Lower leg skin (tissue), 4 donors: ENCODE measurements around the gene SEPTIN8. TPM values are rescaled to one million over a fixed set of nuclear protein-coding genes. Genes with fewer than 3 reads are reported as not detected.
"Not testable (repeated sequence)": the region's sequence is repeated elsewhere in the genome, so short reads cannot be mapped to it uniquely, and the experiment has no call there.

ENCODE experiments used
- DNase-seq, 2 donors: peaks; one replicate each; pipeline ENCODE4 v3.0.0-alpha.2; 2019; ENCODE audit warnings: low spot score in 2 of 2
- H3K4me3 ChIP-seq: fragments of 200-600 bp; sonication (generic); 2 replicates; pipeline ENCODE4 v1.5.1; 2017; ENCODE audit warnings: mild to moderate bottlenecking, low read depth; ENCODE audit not compliant: poor library complexity, severe bottlenecking
- POLR2A ChIP-seq, 2 donors: fragments of 450-650 bp; IDR thresholded peaks; one replicate each; pipeline ENCODE4 v1.6.1; 2016 to 2017; ENCODE audit warnings: antibody characterized with exemption in 2 of 2, mild to moderate bottlenecking in 1 of 2, moderate library complexity in 1 of 2
- WGBS, 2 donors: methylation state at CpG; one replicate each; pipeline ENCODE4 v1.1.5; 2018; 5-methylcytosine and 5-hydroxymethylcytosine counted together
- intact Hi-C: fragments of 100-400 bp; cut with DNase I; formaldehyde crosslinking; loops from one replicate; pipeline ENCODE4 v1.15.0; 2023; ENCODE audit warnings: low total_unique reads
- total RNA-seq, 4 donors: library from RNA; depleted of rRNA; stranded (reverse); fragments of >200 nt; gene quantifications; one replicate each; pipeline ENCODE4 v1.1.0, GENCODE V29; 2016
- TF ChIP-seq, protein P1 (sequence below), 3 donors: fragments of 450-650 bp; IDR thresholded peaks; one replicate each; pipeline ENCODE4 v1.5.1; 2016; ENCODE audit warnings: antibody characterized with exemption in 3 of 3, mild to moderate bottlenecking in 3 of 3, moderate library complexity in 2 of 3

The SEPTIN8 gene
- total RNA-seq, 4 donors from 2014 or later = 70.0 to 99.6 (median 87.8) TPM

DNA sequence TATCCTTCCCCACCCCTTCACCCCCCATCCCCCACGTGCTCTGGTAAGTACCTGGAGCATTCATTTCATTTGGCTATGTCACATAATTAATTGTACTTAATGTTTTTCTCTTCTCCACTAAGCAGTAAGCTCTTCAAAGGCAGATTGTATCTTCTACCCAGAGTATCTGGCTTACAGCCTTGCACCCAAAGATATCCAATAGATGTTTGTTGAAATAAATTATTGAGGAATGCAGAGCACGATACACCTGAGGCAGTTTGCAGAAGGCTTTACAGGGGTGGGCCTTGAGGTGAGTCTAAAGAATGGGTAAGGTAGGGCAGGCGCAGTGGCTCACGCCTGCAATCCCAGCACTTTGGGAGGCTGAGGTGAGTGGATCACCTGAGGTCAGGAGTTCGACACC lies 33.6 kb upstream of the SEPTIN8 start:
- intact Hi-C loops = loop anchor here (10.0 kb wide), 2 partner anchors 56 to 286 kb away; no protein-coding TSS in a partner anchor
- 85 to 90% methylated on average over 5 of the region's 5 CpGs for WGBS, 2 donors

DNA sequence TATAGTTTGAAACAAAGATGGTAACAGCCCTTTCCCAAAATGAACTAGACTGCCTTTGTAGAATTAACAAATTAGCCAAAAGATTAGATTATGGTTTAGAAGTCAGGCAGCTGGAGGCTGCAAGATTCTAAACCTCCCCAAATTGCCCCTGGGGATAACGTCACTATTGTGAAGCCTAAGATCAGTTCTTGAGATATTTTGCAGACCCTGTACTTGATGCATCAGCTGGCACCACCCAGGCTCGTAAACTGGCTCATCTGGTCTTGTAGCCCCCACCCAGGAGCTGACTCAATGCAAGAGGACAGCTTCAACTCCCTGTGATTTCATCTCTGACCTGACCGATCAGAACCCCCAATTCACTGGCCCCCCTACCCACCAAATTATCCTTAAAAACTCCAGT lies 31.8 kb upstream of the SEPTIN8 start:
- no peak overlapping the region for H3K4me3 ChIP-seq
- intact Hi-C loops = no loop called here
- 49 to 65% methylated on average over 3 of the region's 3 CpGs for WGBS, 2 donors
- no peak for DNase-seq
- no peak for TF ChIP-seq POLR2A (IDR thresholded peaks at IDR 0.05)
- TF ChIP-seq, protein P1, sequence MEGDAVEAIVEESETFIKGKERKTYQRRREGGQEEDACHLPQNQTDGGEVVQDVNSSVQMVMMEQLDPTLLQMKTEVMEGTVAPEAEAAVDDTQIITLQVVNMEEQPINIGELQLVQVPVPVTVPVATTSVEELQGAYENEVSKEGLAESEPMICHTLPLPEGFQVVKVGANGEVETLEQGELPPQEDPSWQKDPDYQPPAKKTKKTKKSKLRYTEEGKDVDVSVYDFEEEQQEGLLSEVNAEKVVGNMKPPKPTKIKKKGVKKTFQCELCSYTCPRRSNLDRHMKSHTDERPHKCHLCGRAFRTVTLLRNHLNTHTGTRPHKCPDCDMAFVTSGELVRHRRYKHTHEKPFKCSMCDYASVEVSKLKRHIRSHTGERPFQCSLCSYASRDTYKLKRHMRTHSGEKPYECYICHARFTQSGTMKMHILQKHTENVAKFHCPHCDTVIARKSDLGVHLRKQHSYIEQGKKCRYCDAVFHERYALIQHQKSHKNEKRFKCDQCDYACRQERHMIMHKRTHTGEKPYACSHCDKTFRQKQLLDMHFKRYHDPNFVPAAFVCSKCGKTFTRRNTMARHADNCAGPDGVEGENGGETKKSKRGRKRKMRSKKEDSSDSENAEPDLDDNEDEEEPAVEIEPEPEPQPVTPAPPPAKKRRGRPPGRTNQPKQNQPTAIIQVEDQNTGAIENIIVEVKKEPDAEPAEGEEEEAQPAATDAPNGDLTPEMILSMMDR (IDR thresholded peaks at IDR 0.05) = no peak

More for the DNA sequence above, 33.6 kb upstream of the SEPTIN8 start:
- DNase-seq = no peak
- H3K4me3 ChIP-seq = no peak overlapping the region
- TF ChIP-seq, protein P1 (IDR thresholded peaks at IDR 0.05) = no peak

DNA sequence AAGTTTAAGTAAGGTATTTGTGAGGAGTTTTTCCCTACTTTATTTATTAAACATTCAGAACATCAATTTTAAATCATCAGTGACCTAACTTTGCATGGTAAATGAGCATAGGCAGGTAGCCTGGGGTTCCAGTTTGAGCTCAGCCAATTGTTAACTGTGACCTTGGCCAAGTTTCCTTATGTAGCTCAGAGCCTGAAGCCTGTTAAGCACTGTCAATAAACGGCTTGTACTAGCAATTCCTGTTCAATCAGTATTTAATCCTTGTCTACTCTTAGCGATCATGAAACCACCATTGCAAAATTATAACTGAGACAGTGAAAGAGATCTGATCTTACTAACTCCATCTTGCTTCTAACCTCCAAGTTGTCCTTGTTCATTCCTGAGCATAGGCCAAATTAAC lies 31.4 kb upstream of the SEPTIN8 start:
- intact Hi-C loops = no loop called here
- no peak for TF ChIP-seq POLR2A (IDR thresholded peaks at IDR 0.05)
- TF ChIP-seq, protein P1 (IDR thresholded peaks at IDR 0.05) = no peak
- DNase-seq = no peak
- H3K4me3 ChIP-seq = no peak overlapping the region
- WGBS, 2 donors = 38 to 42% methylated on average over 2 of the region's 2 CpGs

DNA sequence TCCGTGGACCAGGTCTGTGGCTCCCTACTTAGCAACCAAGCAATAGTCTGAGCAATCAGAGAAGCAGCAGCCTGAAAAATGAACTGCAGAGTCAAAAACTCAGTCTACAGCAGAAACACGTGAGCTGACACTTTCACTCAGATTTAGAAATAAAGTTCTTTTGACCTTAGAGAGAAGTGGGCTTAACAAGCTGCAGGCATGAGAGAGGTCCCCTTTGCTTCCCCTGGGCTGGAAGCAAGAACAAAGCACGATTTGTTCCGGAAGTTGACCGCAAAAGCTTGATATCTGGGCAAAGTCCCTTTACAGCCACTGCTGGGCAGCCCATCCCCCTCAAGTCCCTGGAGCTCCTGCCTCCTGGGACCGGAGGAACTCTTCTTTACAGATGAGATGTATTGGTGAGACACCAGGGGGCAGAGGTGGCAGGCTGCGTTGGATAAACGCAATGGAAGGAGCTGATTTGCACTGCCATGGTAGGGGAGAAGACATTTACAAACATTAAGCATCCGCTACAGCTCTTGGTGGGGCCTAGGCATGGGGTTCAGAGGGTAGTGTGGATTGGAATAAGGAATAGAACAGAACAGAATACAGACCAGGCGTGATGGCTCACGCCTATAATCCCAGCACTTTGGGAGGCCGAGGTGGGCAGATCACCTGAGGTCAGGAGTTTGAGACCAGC lies 30.3 kb upstream of the SEPTIN8 start:
- no peak for DNase-seq
- intact Hi-C loops = no loop called here
- H3K4me3 ChIP-seq = no peak overlapping the region
- WGBS, 2 donors = 69 to 70% methylated on average over 12 of the region's 12 CpGs
- no peak for TF ChIP-seq POLR2A (IDR thresholded peaks at IDR 0.05)
- TF ChIP-seq, protein P1 (IDR thresholded peaks at IDR 0.05) = no peak

DNA sequence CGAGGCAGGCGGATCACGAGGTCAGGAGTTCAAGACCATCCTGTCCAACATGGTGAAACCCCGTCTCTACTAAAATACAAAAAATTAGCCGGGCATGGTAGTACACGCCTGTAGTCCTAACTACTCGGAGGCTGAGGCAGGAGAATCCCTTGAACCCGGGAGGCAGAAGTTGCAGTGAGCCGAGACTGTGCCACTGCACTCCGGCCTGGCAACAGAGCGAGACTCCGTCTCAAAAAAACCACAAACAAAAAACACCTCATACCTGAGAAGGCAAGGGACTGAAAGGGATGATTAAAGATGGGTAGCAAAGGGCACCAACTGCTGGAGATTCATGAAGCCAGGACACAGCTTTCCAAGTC lies 29.7 kb upstream of the SEPTIN8 start:
- intact Hi-C loops, H3K4me3 ChIP-seq: not testable (repeated sequence)
- WGBS, 2 donors = 88 to 96% methylated on average over 12 of the region's 12 CpGs
- peak in 1 of 2 donors; percentile 40 for DNase-seq

DNA sequence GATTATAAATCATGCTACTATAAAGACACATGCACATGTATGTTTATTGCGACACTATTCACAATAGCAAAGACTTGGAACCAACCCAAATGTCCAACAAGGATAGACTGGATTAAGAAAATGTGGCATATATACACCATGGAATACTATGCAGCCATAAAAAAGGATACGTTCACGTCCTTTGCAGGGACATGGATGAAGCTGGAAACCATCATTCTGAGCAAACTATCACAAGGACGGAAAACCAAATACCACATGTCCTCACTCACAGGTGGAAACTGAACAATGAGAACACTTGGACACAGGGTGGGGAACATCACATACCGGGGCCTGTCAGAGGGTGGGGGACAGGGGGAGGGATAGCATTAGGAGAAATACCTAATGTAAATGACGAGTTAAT lies 28.8 kb upstream of the SEPTIN8 start:
- intact Hi-C loops, DNase-seq: not testable (repeated sequence)
- WGBS, 2 donors = 89 to 95% methylated on average over 6 of the region's 6 CpGs

DNA sequence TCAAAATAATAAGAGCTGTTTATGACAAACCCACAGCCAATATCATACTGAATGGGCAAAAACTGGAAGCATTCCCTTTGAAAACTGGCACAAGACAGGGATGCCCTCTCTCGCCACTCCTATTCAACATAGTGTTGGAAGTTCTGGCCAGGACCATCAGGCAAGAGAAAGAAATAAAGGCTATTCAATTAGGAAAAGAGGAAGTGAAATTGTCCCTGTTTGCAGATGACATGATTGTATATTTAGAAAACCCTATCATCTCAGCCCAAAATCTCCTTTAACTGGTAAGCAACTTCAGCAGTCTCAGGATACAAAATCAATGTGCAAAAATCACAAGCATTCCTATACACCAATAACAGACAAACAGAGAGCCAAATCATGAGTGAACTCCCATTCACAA lies 27.2 kb upstream of the SEPTIN8 start:
- intact Hi-C loops = not testable (repeated sequence)

More for the DNA sequence above, 28.8 kb upstream of the SEPTIN8 start:
- H3K4me3 ChIP-seq = not testable (repeated sequence)

DNA sequence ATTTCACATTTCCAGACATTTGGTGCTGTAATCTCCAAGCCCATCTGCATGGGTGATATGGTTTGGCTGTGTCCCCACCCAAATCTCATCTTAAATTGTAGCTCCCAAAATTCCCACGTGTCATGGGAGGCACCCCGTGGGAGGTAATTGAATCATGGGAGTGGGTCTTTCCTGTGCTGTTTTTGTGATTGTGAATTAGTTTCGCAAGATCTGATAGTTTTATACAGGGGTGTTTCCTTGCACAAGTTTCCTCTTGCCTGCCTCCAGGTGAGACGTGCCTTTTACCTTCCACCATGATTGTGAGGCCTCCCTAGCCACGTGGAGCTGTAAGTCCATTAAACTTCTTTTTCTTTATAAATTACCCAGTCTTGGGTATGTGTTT lies 25.6 kb upstream of the SEPTIN8 start:
- DNase-seq, H3K4me3 ChIP-seq, intact Hi-C loops: not testable (repeated sequence)
- WGBS, 2 donors = 64 to 65% methylated on average over 5 of the region's 5 CpGs

More for the DNA sequence above, 27.2 kb upstream of the SEPTIN8 start:
- WGBS, 2 donors = 96% methylated on average over 1 of the region's 1 CpG
- not testable (repeated sequence) for H3K4me3 ChIP-seq, DNase-seq
